WTC11 (cell line): ENCODE data around the gene USP48.

Experiments used
- TP53 ChIP-seq: sonication (generic); formaldehyde crosslinking; IDR thresholded peaks from 2 replicates; pipeline ENCODE4 v1.8.1; 2023; ENCODE audit warnings: mild to moderate bottlenecking, missing genetic modification reagents
- TF ChIP-seq, protein P1 (sequence below): fragments of 200-600 bp; IDR thresholded peaks from 2 replicates; pipeline ENCODE4 v1.8.0; 2022; ENCODE audit warnings: antibody characterized with exemption

DNA sequence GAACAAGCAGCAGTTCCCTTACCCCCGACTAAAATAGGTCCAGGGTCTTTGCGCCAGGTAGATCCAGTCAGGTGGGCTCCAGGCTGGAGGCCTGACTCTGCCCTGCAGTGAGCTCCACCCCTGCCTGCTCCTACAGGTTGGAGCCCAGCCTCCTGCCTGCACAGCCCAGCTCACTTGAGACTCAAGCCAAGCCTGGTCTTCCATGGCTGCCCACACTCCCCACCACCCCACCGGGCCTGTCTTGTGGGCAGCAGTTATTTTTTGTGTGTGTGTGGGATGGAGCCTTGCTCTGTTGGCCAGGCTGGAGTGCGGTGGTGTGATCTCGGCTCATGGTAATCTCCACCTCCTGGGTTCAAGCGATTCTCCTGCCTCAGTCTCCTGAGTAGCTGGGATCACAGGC, 142.3 kb downstream of the USP48 start:
- TF ChIP-seq, protein P1, sequence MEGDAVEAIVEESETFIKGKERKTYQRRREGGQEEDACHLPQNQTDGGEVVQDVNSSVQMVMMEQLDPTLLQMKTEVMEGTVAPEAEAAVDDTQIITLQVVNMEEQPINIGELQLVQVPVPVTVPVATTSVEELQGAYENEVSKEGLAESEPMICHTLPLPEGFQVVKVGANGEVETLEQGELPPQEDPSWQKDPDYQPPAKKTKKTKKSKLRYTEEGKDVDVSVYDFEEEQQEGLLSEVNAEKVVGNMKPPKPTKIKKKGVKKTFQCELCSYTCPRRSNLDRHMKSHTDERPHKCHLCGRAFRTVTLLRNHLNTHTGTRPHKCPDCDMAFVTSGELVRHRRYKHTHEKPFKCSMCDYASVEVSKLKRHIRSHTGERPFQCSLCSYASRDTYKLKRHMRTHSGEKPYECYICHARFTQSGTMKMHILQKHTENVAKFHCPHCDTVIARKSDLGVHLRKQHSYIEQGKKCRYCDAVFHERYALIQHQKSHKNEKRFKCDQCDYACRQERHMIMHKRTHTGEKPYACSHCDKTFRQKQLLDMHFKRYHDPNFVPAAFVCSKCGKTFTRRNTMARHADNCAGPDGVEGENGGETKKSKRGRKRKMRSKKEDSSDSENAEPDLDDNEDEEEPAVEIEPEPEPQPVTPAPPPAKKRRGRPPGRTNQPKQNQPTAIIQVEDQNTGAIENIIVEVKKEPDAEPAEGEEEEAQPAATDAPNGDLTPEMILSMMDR: no peak
- TF ChIP-seq TP53 (CRISPR knock-in tag): no peak
